ENCODE data around the gene GPR141.

GPR141 gene

DNA sequence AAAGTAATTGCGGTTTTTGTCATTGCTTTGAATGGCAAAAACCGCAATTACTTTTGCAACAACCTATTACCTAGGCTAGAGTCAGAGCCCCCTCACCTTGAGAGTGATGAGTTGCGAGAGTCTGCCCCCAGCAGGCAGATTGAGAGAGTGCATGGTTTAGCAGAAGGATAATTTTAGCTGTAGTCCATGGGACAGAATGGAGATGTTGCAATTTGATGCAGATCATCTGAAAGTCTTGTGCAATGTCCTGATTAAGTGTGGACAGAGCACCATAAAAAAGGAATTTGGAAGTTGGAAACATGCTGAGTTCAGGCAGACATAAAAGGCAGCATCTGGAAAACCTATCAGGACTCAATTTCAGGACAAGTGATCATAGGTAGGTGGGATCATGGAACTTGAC is 48.7 kb downstream of the GPR141 start:
- H3K27ac ChIP-seq (ENCODE audit: low read length) = no peak overlapping the region
- DNase-seq = peak; percentile 57
- TF ChIP-seq EZH2 (optimal IDR thresholded peaks at IDR 0.05; ENCODE audit: low read depth, low read length) (no peak), EZH2phosphoT487 (IDR thresholded peaks at IDR 0.05; ENCODE audit: low read length) (no peak)
- TF ChIP-seq, protein P1, sequence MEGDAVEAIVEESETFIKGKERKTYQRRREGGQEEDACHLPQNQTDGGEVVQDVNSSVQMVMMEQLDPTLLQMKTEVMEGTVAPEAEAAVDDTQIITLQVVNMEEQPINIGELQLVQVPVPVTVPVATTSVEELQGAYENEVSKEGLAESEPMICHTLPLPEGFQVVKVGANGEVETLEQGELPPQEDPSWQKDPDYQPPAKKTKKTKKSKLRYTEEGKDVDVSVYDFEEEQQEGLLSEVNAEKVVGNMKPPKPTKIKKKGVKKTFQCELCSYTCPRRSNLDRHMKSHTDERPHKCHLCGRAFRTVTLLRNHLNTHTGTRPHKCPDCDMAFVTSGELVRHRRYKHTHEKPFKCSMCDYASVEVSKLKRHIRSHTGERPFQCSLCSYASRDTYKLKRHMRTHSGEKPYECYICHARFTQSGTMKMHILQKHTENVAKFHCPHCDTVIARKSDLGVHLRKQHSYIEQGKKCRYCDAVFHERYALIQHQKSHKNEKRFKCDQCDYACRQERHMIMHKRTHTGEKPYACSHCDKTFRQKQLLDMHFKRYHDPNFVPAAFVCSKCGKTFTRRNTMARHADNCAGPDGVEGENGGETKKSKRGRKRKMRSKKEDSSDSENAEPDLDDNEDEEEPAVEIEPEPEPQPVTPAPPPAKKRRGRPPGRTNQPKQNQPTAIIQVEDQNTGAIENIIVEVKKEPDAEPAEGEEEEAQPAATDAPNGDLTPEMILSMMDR (IDR thresholded peaks at IDR 0.05; ENCODE audit: low read length) = peak; percentile 78

DNA sequence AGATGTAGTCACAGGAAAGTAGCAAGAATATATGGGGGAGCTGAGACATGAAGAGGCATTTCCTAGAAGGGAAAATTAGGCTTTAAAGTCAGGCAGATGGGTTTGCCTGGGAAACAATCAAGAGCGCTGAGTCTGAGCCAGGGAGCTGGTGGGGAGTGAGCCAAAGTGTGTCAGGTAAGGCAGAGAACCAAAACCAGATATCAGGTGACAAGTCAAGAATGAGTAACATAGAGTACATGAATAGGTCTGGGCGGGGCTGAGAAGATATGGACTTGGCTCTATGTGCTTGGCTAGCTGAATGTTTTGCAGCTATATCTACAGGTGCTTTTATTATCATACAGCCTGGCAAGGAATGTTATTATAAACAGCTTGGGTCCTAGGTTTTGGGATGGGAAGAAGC is 49.3 kb downstream of the GPR141 start:
- Histone ChIP-seq H4K20me1 (ENCODE audit: insufficient read depth, low read length) (no peaks in the 10 kb centered on the region), H3K9me3 (replicated peaks; ENCODE audit: insufficient read depth, low read length) (no peaks in the 10 kb centered on the region), H3K36me3 (replicated peaks; ENCODE audit: insufficient read depth, low read length) (no peaks in the 10 kb centered on the region), H3K9ac (ENCODE audit: low read length) (no peak overlapping the region), H3K9me2 (replicated peaks; ENCODE audit: insufficient read depth, low read length) (no peaks in the 10 kb centered on the region), H3K4me3 (ENCODE audit: low read length) (no peak overlapping the region), H3K4me1 (ENCODE audit: low read length) (no peaks in the 10 kb centered on the region), H3K27me3 (replicated peaks; ENCODE audit: insufficient read depth, low read length) (no peaks in the 10 kb centered on the region), H3F3A (ENCODE audit: insufficient read depth, low read length) (no peaks in the 10 kb centered on the region), H3K27ac (ENCODE audit: low read length) (no peak overlapping the region), H3K4me2 (ENCODE audit: low read depth, low read length) (no peak overlapping the region), H3K79me2 (ENCODE audit: low read length) (no peaks in the 10 kb centered on the region), H2AFZ (ENCODE audit: low read length) (no peak overlapping the region)
- TF ChIP-seq EZH2 (optimal IDR thresholded peaks at IDR 0.05; ENCODE audit: low read depth, low read length) (no peak), EZH2phosphoT487 (IDR thresholded peaks at IDR 0.05; ENCODE audit: low read length) (no peak)
- TF ChIP-seq, protein P1 (IDR thresholded peaks at IDR 0.05; ENCODE audit: low read length) = no peak
- DNase-seq = no peak

More for the DNA sequence above, 48.7 kb downstream of the GPR141 start:
- no peaks in the 10 kb centered on the region for H3K9me2 ChIP-seq (replicated peaks; ENCODE audit: insufficient read depth, low read length)
- no peak overlapping the region for H2AFZ ChIP-seq (ENCODE audit: low read length)
- no peaks in the 10 kb centered on the region for H3F3A ChIP-seq (ENCODE audit: insufficient read depth, low read length)
- no peak overlapping the region for H3K4me3 ChIP-seq (ENCODE audit: low read length)
- H3K27me3 ChIP-seq (replicated peaks; ENCODE audit: insufficient read depth, low read length) = no peaks in the 10 kb centered on the region
- no peaks in the 10 kb centered on the region for H4K20me1 ChIP-seq (ENCODE audit: insufficient read depth, low read length)
- no peaks in the 10 kb centered on the region for H3K79me2 ChIP-seq (ENCODE audit: low read length)
- no peaks in the 10 kb centered on the region for H3K36me3 ChIP-seq (replicated peaks; ENCODE audit: insufficient read depth, low read length)
- H3K9me3 ChIP-seq (replicated peaks; ENCODE audit: insufficient read depth, low read length) = no peaks in the 10 kb centered on the region
- no peak overlapping the region for H3K9ac ChIP-seq (ENCODE audit: low read length)
- H3K4me1 ChIP-seq (ENCODE audit: low read length) = no peaks in the 10 kb centered on the region
- H3K4me2 ChIP-seq (ENCODE audit: low read depth, low read length) = no peak overlapping the region

DNA sequence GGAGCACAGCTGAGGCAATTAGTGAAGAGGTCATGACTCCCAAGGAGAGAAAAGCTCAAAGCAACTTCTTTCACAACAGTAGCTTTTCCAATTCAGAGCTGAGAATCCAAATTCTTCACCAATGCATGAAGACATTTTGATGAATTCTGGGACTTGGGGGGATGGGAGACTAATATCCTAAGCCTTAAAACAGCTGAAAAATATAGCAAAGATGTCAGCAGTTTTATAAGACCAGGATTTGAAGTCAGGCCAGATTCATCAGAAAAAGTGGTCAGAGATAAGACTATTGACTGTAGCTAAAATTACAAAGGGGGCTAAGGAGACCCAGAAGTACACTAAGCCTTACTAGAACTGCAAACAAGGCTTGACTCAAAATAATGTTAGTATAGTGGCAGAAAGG is 51.6 kb downstream of the GPR141 start:
- H3K4me3 ChIP-seq (ENCODE audit: low read length) = no peak overlapping the region
- no peaks in the 10 kb centered on the region for H3K9me2 ChIP-seq (replicated peaks; ENCODE audit: insufficient read depth, low read length)
- no peaks in the 10 kb centered on the region for H3F3A ChIP-seq (ENCODE audit: insufficient read depth, low read length)
- H4K20me1 ChIP-seq (ENCODE audit: insufficient read depth, low read length) = no peaks in the 10 kb centered on the region
- H3K9ac ChIP-seq (ENCODE audit: low read length) = no peak overlapping the region
- TF ChIP-seq EZH2phosphoT487 (IDR thresholded peaks at IDR 0.05; ENCODE audit: low read length) = no peak
- H3K36me3 ChIP-seq (replicated peaks; ENCODE audit: insufficient read depth, low read length) = no peaks in the 10 kb centered on the region
- no peaks in the 10 kb centered on the region for H3K27me3 ChIP-seq (replicated peaks; ENCODE audit: insufficient read depth, low read length)
- H3K79me2 ChIP-seq (ENCODE audit: low read length) = no peaks in the 10 kb centered on the region
- no peak for DNase-seq
- H3K4me1 ChIP-seq (ENCODE audit: low read length) = no peaks in the 10 kb centered on the region
- H2AFZ ChIP-seq (ENCODE audit: low read length) = no peak overlapping the region
- H3K4me2 ChIP-seq (ENCODE audit: low read depth, low read length) = no peak overlapping the region
- H3K9me3 ChIP-seq (replicated peaks; ENCODE audit: insufficient read depth, low read length) = no peaks in the 10 kb centered on the region
- H3K27ac ChIP-seq (ENCODE audit: low read length) = no peak overlapping the region

DNA sequence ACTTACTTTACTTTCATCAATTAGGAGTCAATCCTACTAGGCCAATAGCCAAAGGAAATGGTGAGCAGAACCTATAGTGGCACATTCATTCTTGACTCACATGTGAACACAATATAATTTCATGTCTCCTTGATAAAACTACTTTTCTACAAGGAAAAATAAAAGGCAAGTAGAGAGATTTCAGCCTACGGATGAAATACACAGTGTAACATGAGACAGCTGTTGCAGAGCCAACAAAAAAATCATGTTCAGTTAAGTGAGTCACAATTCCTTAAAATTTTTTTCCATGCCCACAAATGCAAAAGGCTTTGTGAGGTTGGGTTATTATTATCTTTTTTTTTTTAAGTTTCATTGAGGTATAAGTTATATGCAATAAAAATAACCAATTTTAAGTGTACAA is 54.8 kb downstream of the GPR141 start:
- H3K9ac ChIP-seq (ENCODE audit: low read length) = no peak overlapping the region
- no peak overlapping the region for H2AFZ ChIP-seq (ENCODE audit: low read length)
- no peaks in the 10 kb centered on the region for H3K9me2 ChIP-seq (replicated peaks; ENCODE audit: insufficient read depth, low read length)
- DNase-seq = no peak
- H4K20me1 ChIP-seq (ENCODE audit: insufficient read depth, low read length) = no peaks in the 10 kb centered on the region
- no peaks in the 10 kb centered on the region for H3F3A ChIP-seq (ENCODE audit: insufficient read depth, low read length)
- no peak overlapping the region for H3K4me3 ChIP-seq (ENCODE audit: low read length)
- H3K4me1 ChIP-seq (ENCODE audit: low read length) = no peaks in the 10 kb centered on the region
- no peaks in the 10 kb centered on the region for H3K9me3 ChIP-seq (replicated peaks; ENCODE audit: insufficient read depth, low read length)
- no peak overlapping the region for H3K27ac ChIP-seq (ENCODE audit: low read length)
- TF ChIP-seq, protein P1 (IDR thresholded peaks at IDR 0.05; ENCODE audit: low read length) = no peak
- no peaks in the 10 kb centered on the region for H3K36me3 ChIP-seq (replicated peaks; ENCODE audit: insufficient read depth, low read length)
- H3K4me2 ChIP-seq (ENCODE audit: low read depth, low read length) = no peak overlapping the region
- H3K79me2 ChIP-seq (ENCODE audit: low read length) = no peaks in the 10 kb centered on the region
- no peaks in the 10 kb centered on the region for H3K27me3 ChIP-seq (replicated peaks; ENCODE audit: insufficient read depth, low read length)

Data from MM.1S (cell line).